Stimulated activated CD8-positive, alpha-beta memory T cell treated with anti-CD3 and anti-CD28 coated beads, Interleukin-12 subunit alpha, Interleukin-12 subunit beta, amount 100 ng/mL, for 24 hours (primary cell): ENCODE results near the gene CYBC1.

Experiments used
- DNase-seq: peaks from one replicate; pipeline ENCODE4 v3.0.0-alpha.2; 2020; ENCODE audit errors: extremely low read depth

Gene CYBC1

GRCh38 chr17:82408288-82408937, 42.1 kb downstream of the CYBC1 start:
- no peak for DNase-seq

- no peak for DNase-seq
Measured at GRCh38 chr17:82407255-82407654, 43.3 kb downstream of the CYBC1 start.

- DNase-seq, result no peak
Measured at GRCh38 chr17:82406131-82406671, 44.4 kb downstream of the CYBC1 start.

GRCh38 chr17:82405051-82405450, 45.5 kb downstream of the CYBC1 start:
- no peak for DNase-seq

GRCh38 chr17:82403662-82404660, 46.6 kb downstream of the CYBC1 start:
- DNase-seq, result no peak

- no peak for DNase-seq
Measured at GRCh38 chr17:82402865-82403264, 47.7 kb downstream of the CYBC1 start.

- DNase-seq, result no peak
Measured at GRCh38 chr17:82400830-82401229, 49.7 kb downstream of the CYBC1 start.

GRCh38 chr17:82400206-82400605, 50.3 kb downstream of the CYBC1 start:
- DNase-seq, result no peak

GRCh38 chr17:82399601-82400101, 50.9 kb downstream of the CYBC1 start:
- no peak for DNase-seq

GRCh38 chr17:82399041-82399441, 51.5 kb downstream of the CYBC1 start:
- no peak for DNase-seq

GRCh38 chr17:82397449-82398335, 52.9 kb downstream of the CYBC1 start:
- DNase-seq, result no peak

- DNase-seq, result no peak
Measured at GRCh38 chr17:82396601-82397435, 53.7 kb downstream of the CYBC1 start.

GRCh38 chr17:82394278-82394677, 56.3 kb downstream of the CYBC1 start:
- DNase-seq, result no peak

GRCh38 chr17:82392941-82393340, 57.6 kb downstream of the CYBC1 start:
- DNase-seq, result no peak
